C4-2B (cell line): ENCODE data around the gene SLC4A4.

Experiments
- H3K27ac ChIP-seq: fragments of 450-650 bp; 2 replicates; pipeline ENCODE4 v1.5.1; 2017
- ZFX ChIP-seq: fragments of 450-650 bp; IDR thresholded peaks from 2 replicates; pipeline ENCODE4 v1.6.1; 2017
- TF ChIP-seq, protein P1 (sequence below): fragments of 450-650 bp; conservative IDR thresholded peaks from 2 replicates; pipeline ENCODE4 v1.5.1; 2017; ENCODE audit warnings: mild to moderate bottlenecking

Gene SLC4A4

GRCh38 chr4:71383984-71384383, 45.2 kb downstream of the SLC4A4 start:
- H3K27ac ChIP-seq, result no peak overlapping the region
- TF ChIP-seq, protein P1, sequence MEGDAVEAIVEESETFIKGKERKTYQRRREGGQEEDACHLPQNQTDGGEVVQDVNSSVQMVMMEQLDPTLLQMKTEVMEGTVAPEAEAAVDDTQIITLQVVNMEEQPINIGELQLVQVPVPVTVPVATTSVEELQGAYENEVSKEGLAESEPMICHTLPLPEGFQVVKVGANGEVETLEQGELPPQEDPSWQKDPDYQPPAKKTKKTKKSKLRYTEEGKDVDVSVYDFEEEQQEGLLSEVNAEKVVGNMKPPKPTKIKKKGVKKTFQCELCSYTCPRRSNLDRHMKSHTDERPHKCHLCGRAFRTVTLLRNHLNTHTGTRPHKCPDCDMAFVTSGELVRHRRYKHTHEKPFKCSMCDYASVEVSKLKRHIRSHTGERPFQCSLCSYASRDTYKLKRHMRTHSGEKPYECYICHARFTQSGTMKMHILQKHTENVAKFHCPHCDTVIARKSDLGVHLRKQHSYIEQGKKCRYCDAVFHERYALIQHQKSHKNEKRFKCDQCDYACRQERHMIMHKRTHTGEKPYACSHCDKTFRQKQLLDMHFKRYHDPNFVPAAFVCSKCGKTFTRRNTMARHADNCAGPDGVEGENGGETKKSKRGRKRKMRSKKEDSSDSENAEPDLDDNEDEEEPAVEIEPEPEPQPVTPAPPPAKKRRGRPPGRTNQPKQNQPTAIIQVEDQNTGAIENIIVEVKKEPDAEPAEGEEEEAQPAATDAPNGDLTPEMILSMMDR, result no peak
- TF ChIP-seq ZFX, result no peak

GRCh38 chr4:71389149-71389827, 50.5 kb downstream of the SLC4A4 start:
- H3K27ac ChIP-seq, result no peak overlapping the region
- TF ChIP-seq ZFX, result no peak
- TF ChIP-seq, protein P1, result no peak

GRCh38 chr4:71392109-71392508, 53.3 kb downstream of the SLC4A4 start:
- no peak for TF ChIP-seq ZFX
- TF ChIP-seq, protein P1, result no peak
- no peak overlapping the region for H3K27ac ChIP-seq

DNA sequence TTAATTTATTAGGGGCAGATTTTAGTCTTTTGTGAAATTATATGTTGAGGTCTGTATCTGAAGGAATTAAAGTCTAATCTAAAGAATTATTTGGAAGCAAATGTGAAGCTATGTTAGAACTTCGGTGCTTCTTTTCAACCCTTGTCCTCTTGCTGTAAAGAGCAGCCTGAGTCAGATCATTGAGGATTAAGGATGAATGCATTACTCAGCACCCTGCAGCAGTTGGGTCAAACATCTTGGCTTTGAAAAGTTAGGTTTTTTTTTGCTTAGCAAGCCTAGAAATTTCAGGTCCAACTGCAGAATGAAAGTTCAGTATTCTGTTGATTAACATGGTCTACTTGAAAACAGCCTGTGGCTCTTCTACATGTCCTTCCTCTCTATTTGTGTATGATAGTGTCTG, 57.6 kb downstream of the SLC4A4 start:
- TF ChIP-seq, protein P1, result no peak
- TF ChIP-seq ZFX, result no peak
- no peak overlapping the region for H3K27ac ChIP-seq

DNA sequence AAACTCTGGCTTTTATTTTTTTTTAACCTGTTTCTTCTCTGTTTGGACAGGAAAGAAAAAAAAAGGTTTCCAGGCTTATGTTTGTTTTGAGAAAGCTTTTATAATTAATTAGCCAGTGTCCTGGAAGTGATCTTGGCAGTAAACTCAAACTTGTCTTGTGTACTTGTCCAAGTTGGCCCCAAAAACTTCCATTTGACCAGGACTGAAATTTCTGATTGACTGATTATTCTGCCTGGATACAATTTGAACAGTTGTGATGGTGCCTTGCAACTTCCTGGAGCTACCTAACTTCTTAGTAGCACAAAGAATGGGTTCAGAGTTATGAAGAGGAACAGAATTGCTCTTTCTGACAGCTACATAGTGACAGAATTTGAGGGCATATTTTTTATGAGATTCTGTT, 62.0 kb downstream of the SLC4A4 start:
- TF ChIP-seq, protein P1, result no peak
- no peak for TF ChIP-seq ZFX
- H3K27ac ChIP-seq, result no peak overlapping the region

DNA sequence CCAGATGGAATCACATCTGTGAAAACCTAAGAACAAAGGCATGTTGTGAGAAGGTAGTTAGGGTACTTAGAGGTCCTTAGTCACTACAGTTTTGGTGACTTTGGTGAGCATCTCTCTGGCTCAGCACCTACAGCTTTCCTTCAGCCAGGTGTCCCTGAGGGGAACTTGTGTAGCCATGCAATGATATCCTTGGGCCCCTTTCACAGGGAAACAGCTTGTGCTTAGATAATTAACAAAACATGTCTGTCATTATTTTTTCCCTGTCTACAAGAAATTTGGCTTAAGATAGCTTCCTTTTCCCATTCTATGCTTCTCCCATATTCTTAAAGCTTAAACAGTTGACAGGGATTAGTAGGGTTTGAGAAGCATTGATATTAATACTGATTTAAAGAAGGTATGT, 63.8 kb downstream of the SLC4A4 start:
- no peak overlapping the region for H3K27ac ChIP-seq
- TF ChIP-seq ZFX, result no peak
- TF ChIP-seq, protein P1, result no peak

- no peak overlapping the region for H3K27ac ChIP-seq
- TF ChIP-seq, protein P1, result no peak
- no peak for TF ChIP-seq ZFX
Observed at GRCh38 chr4:71404049-71404448, 65.2 kb downstream of the SLC4A4 start.
